Progenitor cell of endocrine pancreas (in vitro differentiated cells): ENCODE measurements around the gene KRT3. TPM values are rescaled to one million over a fixed set of nuclear protein-coding genes. Genes with fewer than 3 reads are reported as not detected.

Experiments
- DNase-seq: peaks from one replicate; pipeline ENCODE4 v3.0.0; 2021; ENCODE audit warnings: low spot score; ENCODE audit not compliant: unreplicated experiment
- H3K27ac Mint-ChIP-seq: 2 replicates; pipeline ENCODE4 v1.8.0; 2021; ENCODE audit warnings: mild to moderate bottlenecking, moderate library complexity, mixed read lengths
- H3K27me3 Mint-ChIP-seq: 2 replicates; pipeline ENCODE4 v1.8.0; 2021; ENCODE audit warnings: mixed read lengths
- H3K36me3 Mint-ChIP-seq: 2 replicates; pipeline ENCODE4 v1.8.0; 2022; ENCODE audit warnings: mixed read lengths; ENCODE audit not compliant: insufficient read depth
- H3K4me1 Mint-ChIP-seq: 2 replicates; pipeline ENCODE4 v1.8.0; 2021; ENCODE audit warnings: low read depth, mixed read lengths
- H3K4me3 Mint-ChIP-seq: 2 replicates; pipeline ENCODE4 v1.8.0; 2021; ENCODE audit warnings: low read depth, mild to moderate bottlenecking, moderate library complexity, mixed read lengths
- H3K9me3 Mint-ChIP-seq: 2 replicates; pipeline ENCODE4 v1.8.0; 2021; ENCODE audit warnings: low read depth, mixed read lengths
- CTCF ChIP-seq: fragments of 200-600 bp; sonication (generic); IDR thresholded peaks from one replicate; pipeline ENCODE4 v1.5.0; 2021; ENCODE audit warnings: antibody characterized with exemption, mild to moderate bottlenecking; ENCODE audit not compliant: unreplicated experiment
- total RNA-seq: library from RNA; stranded (reverse); gene quantifications from 2 replicates; pipeline ENCODE4 v1.2.1, GENCODE V29; 2021

The KRT3 gene
- total RNA-seq, 1 donor from 2014 or later: not detected

DNA sequence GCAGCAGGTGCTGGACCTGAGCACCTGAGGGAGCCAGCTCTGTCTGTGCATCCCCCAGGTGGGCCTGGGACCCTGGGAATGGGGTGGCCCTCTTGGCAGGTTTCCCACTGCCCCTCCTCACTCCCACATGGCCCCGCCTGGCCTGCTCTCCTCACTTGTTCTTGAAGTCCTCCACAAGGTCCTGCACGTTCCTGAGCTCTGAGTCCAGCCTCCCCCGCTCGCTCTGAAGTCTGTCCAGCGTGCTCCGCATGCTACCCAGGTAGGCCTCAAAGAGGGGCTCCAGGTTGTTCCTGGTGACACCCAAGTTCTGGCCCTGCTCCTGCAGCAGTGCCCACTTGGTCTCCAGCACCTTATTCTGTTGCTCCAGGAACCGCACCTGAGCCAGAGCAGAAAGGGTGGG is 35.3 kb upstream of the KRT3 start:
- Mint-ChIP-seq H3K4me3 (no peak overlapping the region), H3K27ac (no peak overlapping the region), H3K36me3 (no peaks in the 10 kb centered on the region), H3K4me1 (peaks cover 8% of the 10 kb centered on the region), H3K27me3 (peaks cover 7% of the 10 kb centered on the region), H3K9me3 (peaks cover 3% of the 10 kb centered on the region)
- DNase-seq: no peak
- TF ChIP-seq CTCF: no peak

- H3K27me3 Mint-ChIP-seq: peaks cover 6% of the 10 kb centered on the region
- no peak for DNase-seq
- peaks cover 3% of the 10 kb centered on the region for H3K9me3 Mint-ChIP-seq
- TF ChIP-seq CTCF: no peak
- H3K4me1 Mint-ChIP-seq: peaks cover 8% of the 10 kb centered on the region
- no peak overlapping the region for H3K4me3 Mint-ChIP-seq
- H3K27ac Mint-ChIP-seq: no peak overlapping the region
- H3K36me3 Mint-ChIP-seq: no peaks in the 10 kb centered on the region
These were observed 34.3 kb upstream of the KRT3 start for GRCh38 chr12:52829986-52830770.

DNA sequence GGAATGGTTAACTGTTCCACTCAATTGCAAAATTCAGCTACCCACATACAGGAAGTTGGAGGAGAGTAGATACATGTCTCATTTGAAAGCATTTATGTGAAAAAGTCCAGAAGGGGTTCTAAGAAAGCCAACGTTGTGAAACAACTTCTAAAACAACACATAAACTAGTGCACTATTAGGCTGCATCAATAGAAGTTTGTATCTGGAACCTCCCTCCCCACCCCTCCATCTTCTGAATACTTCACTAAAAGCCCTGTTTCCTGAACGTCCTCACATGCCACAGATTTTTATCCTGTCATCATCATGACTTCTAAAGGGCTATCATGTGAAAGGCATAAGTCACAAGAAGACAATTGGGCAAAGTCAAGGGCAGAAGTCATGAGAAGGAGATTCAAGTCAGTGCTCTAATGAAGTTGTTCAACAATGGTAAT is 32.7 kb upstream of the KRT3 start:
- H3K27me3 Mint-ChIP-seq: peaks cover 8% of the 10 kb centered on the region
- peaks cover 8% of the 10 kb centered on the region for H3K4me1 Mint-ChIP-seq
- no peaks in the 10 kb centered on the region for H3K36me3 Mint-ChIP-seq
- TF ChIP-seq CTCF: no peak
- no peak overlapping the region for H3K27ac Mint-ChIP-seq
- H3K9me3 Mint-ChIP-seq: peaks cover 3% of the 10 kb centered on the region
- no peak for DNase-seq
- H3K4me3 Mint-ChIP-seq: no peak overlapping the region

- TF ChIP-seq CTCF: no peak
- H3K27me3 Mint-ChIP-seq: peaks cover 9% of the 10 kb centered on the region
- no peak overlapping the region for H3K4me3 Mint-ChIP-seq
These were observed 32.2 kb upstream of the KRT3 start for GRCh38 chr12:52828156-52828555.

GRCh38 chr12:52827499-52828090 is 31.7 kb upstream of the KRT3 start:
- Mint-ChIP-seq H3K27ac (no peak overlapping the region), H3K9me3 (peaks cover 3% of the 10 kb centered on the region), H3K4me1 (peaks cover 7% of the 10 kb centered on the region), H3K36me3 (no peaks in the 10 kb centered on the region), H3K4me3 (no peak overlapping the region), H3K27me3 (peaks cover 12% of the 10 kb centered on the region)
- DNase-seq: no peak
- TF ChIP-seq CTCF: no peak

More at GRCh38 chr12:52828156-52828555, 32.2 kb upstream of the KRT3 start:
- H3K9me3 Mint-ChIP-seq: peaks cover 3% of the 10 kb centered on the region
- DNase-seq: no peak
- peaks cover 8% of the 10 kb centered on the region for H3K4me1 Mint-ChIP-seq
- no peak overlapping the region for H3K27ac Mint-ChIP-seq
- no peaks in the 10 kb centered on the region for H3K36me3 Mint-ChIP-seq
